ENCODE results near the gene ADGRV1. TPM values are rescaled to one million over a fixed set of nuclear protein-coding genes. Genes with fewer than 3 reads are reported as not detected.

ADGRV1 gene
- total RNA-seq, 4 donors from 2014 or later: 0.25 to 0.60 (median 0.56) TPM; not detected in 1

DNA sequence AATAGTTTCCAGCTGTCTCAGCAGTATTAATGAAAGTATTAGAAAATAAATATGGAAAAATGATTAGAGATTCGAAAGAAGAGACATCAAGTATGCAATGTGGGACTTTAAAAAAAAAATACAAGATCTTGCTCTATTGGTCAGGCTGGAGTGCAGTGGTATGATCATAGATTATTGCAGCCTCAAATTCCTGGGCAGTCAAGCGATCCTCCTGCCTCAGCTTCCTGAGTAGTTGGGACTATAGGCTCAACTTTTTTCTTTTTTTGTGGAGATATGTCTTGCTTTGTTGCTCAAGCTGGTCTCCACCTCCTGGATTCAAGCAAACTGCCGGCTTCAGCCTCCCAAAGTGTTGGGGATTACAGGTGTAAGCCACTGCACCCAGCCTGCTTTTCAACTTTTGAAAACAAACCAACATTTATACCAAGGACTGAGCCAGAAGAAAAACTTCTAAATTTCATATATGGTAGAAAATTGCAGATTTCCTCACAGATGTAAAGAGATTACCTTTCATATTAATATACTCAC lies 323.1 kb downstream of the ADGRV1 start:
- TF ChIP-seq CTCF (IDR thresholded peaks at IDR 0.05): no peak
- no peak for ATAC-seq (ENCODE audit: low FRiP score)
- no peak for DNase-seq (ENCODE audit: low spot score)

DNA sequence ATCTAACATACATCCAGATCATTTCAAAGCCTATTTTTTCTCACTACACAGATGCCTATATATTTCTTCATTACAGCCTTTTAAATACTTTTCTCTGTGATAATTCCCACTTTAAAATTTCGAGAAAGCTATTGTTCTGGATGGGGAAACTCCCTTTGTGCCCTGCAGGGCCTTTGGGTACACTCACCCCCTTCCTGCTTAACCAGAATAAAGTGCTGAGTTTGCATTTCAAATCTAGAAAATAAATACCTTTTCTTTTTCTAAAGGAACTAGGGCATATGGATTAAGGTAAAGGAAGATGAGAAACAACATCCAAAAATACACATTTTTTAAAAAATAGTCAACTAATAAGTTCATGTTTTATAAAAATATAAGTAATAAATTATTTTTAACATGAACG lies 323.9 kb downstream of the ADGRV1 start:
- DNase-seq (ENCODE audit: low spot score) (no peak), ATAC-seq (ENCODE audit: low FRiP score) (no peak)
- no peak for TF ChIP-seq CTCF (IDR thresholded peaks at IDR 0.05)

GRCh38 chr5:90885180-90885868 lies 326.7 kb downstream of the ADGRV1 start:
- DNase-seq (ENCODE audit: low spot score) (no peak), ATAC-seq (ENCODE audit: low FRiP score) (no peak)
- TF ChIP-seq CTCF (IDR thresholded peaks at IDR 0.05): no peak

DNA sequence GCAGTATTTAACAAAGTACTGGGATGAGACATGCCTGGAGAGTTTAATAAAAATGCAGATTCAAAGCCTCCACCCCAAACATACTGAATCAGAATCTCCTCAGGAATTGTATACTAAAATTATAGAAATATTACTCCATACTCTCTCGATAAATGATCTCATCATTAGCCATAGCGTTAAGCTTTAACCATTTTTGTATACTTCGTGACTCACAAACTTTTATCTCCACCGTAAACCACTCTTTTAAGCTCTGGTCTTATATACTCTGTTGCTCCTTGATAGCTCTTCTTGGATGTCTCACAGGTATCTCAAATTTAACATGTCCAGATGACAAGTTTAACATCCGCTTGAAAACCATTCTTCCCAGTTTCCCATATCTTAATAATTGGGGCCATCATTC lies 327.8 kb downstream of the ADGRV1 start:
- DNase-seq (ENCODE audit: low spot score): no peak
- ATAC-seq (ENCODE audit: low FRiP score): no peak
- no peak for TF ChIP-seq CTCF (IDR thresholded peaks at IDR 0.05)

GRCh38 chr5:90888511-90889324 lies 330.1 kb downstream of the ADGRV1 start:
- TF ChIP-seq CTCF (IDR thresholded peaks at IDR 0.05): no peak
- DNase-seq (ENCODE audit: low spot score) (no peak), ATAC-seq (ENCODE audit: low FRiP score) (peak; percentile 94)

- no peak for ATAC-seq (ENCODE audit: low FRiP score)
- TF ChIP-seq CTCF (IDR thresholded peaks at IDR 0.05): no peak
- no peak for DNase-seq (ENCODE audit: low spot score)
These were observed 330.7 kb downstream of the ADGRV1 start for GRCh38 chr5:90889325-90889600.

DNA sequence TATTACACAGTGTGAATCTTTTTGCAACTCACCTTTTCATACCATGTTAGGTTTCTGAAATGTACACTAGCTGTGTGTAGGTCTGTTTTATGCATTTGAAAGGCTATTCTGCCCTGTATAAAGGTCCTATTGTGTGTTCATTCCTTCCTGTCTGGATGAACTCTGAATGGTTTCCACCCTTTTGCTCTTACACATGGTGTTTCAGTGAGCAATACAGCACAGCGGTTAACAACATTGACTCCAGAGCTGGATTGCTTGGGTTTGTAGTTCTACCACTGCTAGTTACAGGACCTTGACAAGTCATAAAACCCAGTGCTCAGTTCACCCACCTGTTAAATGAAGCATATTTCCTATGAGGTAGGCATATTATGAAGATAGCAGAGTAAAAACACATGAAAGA lies 331.6 kb downstream of the ADGRV1 start:
- ATAC-seq (ENCODE audit: low FRiP score) (no peak), DNase-seq (ENCODE audit: low spot score) (no peak)

More for the DNA sequence above, 331.6 kb downstream of the ADGRV1 start:
- TF ChIP-seq CTCF (IDR thresholded peaks at IDR 0.05): no peak

Measured in omental fat pad (tissue), 4 donors.